Pancreas (tissue), 10 donors: ENCODE results near the gene SPATC1L. TPM values are rescaled to one million over a fixed set of nuclear protein-coding genes. Genes with fewer than 3 reads are reported as not detected.
A peak's percentile ranks its signal among the peaks of the same experiment; 100 is the strongest.

Experiments used
- ATAC-seq, 4 donors: fragments of 200-7000 bp; cut with Tn5 transposase; one replicate each; pipeline versions ENCODE4 v1.8.0 to v1.9.1; 2020; ENCODE audit warnings: mild to moderate bottlenecking in 4 of 4, moderate library complexity in 4 of 4
- DNase-seq, 6 donors: peaks; one replicate each; pipeline ENCODE4 v3.0.0-alpha.2; 2020
- FAIRE-seq: peaks from 2 replicates; lab custom pipeline; 2012; peaks lifted over from hg19 to GRCh38; lab: Jason Lieb, UNC
- H3K27ac ChIP-seq, 4 donors: fragments of 200-600 bp; sonication (generic); 1 replicate in 3 of 4; 2 replicates in 1 of 4; pipeline versions ENCODE4 v1.5.0 to v1.8.0; 2020
- H3K27me3 ChIP-seq, 4 donors: fragments of 200-600 bp; one replicate each; pipeline ENCODE4 v1.8.0; 2021
- H3K36me3 ChIP-seq, 3 donors: fragments of 200-600 bp; sonication (generic) in 1 of 3; one replicate each; pipeline versions ENCODE4 v1.5.0 to v1.8.0; 2020 to 2021
- H3K4me1 ChIP-seq, 3 donors: fragments of 200-600 bp; one replicate each; pipeline ENCODE4 v1.8.0; 2021
- H3K4me3 ChIP-seq, 4 donors: fragments of 200-600 bp; sonication (generic) in 2 of 4; one replicate each; pipeline versions ENCODE4 v1.5.0 to v1.8.0; 2020 to 2021
- H3K9me3 ChIP-seq, 4 donors: fragments of 200-600 bp; one replicate each; pipeline ENCODE4 v1.8.0; 2021
- WGBS, 2 donors: extraction: QIAGEN DNeasy Blood & Tissue Kit; methylation state at CpG; one replicate each; pipeline ENCODE4 v1.1.7; 2013; 5-methylcytosine and 5-hydroxymethylcytosine counted together
- intact Hi-C, 3 donors: fragments of 100-400 bp; cut with DNase I; formaldehyde crosslinking; loops; one replicate each; pipeline versions ENCODE4 v1.11.1 to v1.14.2; 2022
- polyA plus RNA-seq, 2 donors: library from polyadenylated mRNA; stranded (reverse); fragments of 200-250 nt; gene quantifications; one replicate each; pipeline ENCODE4 v1.2.3, GENCODE V29; 2013
- total RNA-seq, 6 donors: library from RNA; stranded (reverse); fragmentation: NEBNext Ultra II Directional in 4 of 6; extraction: Animal tissue kit (Norgen Biotek cat#: 25700) in 4 of 6; gene quantifications; one replicate each; pipeline versions ENCODE4 v1.2.1 to v1.2.4, GENCODE V29; 2021 to 2023
- TF ChIP-seq, protein P1 (sequence below), 4 donors: fragments of 200-600 bp; sonication (generic) in 3 of 4; IDR thresholded peaks; one replicate each; pipeline versions ENCODE4 v1.5.0 to v1.8.0; 2021; ENCODE audit warnings: antibody characterized with exemption in 4 of 4
- donor health status: healthy with polysubstance abuse.
- donor health status: DM: no; HTN: no; CAD: no; lungs with moderate emphysema.
- donor health status: DM: no; HTN: no; CAD: no.
- donor health status: control.
- donor health status: control.
- donor health status: Bipolar disorder and iron deficiency.
- donor health status: DM: yes; HTN: yes; CAD: no.
- donor health status: DM: no; HTN: no; CAD: no.
- donor health status: DM: no; HTN: no; CAD: no.
- donor health status: DM: yes; HTN: yes; CAD: no.

SPATC1L gene
- total and polyA plus RNA-seq, 8 donors = 3.1 to 26.9 (median 6.5) TPM

GRCh38 chr21:46153247-46154154, 30.8 kb downstream of the SPATC1L start:
- Histone ChIP-seq H3K36me3 (no peaks in the 10 kb centered on the region), H3K4me1 (peaks cover 0 to 4% (median 0%) of the 10 kb centered on the region in 3 donors), H3K27me3 (no peaks in the 10 kb centered on the region), H3K4me3 (peak overlapping the region in 2 of 4 donors; percentile 27 to 35), H3K27ac (peak overlapping the region in 1 of 4 donors; percentile 2), H3K9me3 (no peaks in the 10 kb centered on the region)
- 25 to 27% methylated on average over 31 to 33 of the region's 33 CpGs for WGBS, 2 donors
- intact Hi-C loops = no loop called here
- FAIRE-seq (no peak), ATAC-seq (peak; percentile 81 to 95 (median 88)), DNase-seq (peak; percentile 17 to 89 (median 66))
- TF ChIP-seq, protein P1, sequence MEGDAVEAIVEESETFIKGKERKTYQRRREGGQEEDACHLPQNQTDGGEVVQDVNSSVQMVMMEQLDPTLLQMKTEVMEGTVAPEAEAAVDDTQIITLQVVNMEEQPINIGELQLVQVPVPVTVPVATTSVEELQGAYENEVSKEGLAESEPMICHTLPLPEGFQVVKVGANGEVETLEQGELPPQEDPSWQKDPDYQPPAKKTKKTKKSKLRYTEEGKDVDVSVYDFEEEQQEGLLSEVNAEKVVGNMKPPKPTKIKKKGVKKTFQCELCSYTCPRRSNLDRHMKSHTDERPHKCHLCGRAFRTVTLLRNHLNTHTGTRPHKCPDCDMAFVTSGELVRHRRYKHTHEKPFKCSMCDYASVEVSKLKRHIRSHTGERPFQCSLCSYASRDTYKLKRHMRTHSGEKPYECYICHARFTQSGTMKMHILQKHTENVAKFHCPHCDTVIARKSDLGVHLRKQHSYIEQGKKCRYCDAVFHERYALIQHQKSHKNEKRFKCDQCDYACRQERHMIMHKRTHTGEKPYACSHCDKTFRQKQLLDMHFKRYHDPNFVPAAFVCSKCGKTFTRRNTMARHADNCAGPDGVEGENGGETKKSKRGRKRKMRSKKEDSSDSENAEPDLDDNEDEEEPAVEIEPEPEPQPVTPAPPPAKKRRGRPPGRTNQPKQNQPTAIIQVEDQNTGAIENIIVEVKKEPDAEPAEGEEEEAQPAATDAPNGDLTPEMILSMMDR (IDR thresholded peaks at IDR 0.05) = peak in 3 of 4 donors; percentile 50 to 63 (median 56)

GRCh38 chr21:46152927-46153246, 31.4 kb downstream of the SPATC1L start:
- Histone ChIP-seq H3K9me3 (no peaks in the 10 kb centered on the region), H3K27ac (no peak overlapping the region), H3K36me3 (no peaks in the 10 kb centered on the region), H3K27me3 (no peaks in the 10 kb centered on the region), H3K4me1 (peaks cover 0 to 4% (median 0%) of the 10 kb centered on the region in 3 donors), H3K4me3 (peak overlapping the region in 2 of 4 donors; percentile 27 to 35)
- ATAC-seq (peak; percentile 33 to 60 (median 44)), FAIRE-seq (no peak), DNase-seq (peak in 4 of 6 donors; percentile 3 to 79 (median 34))
- TF ChIP-seq, protein P1 (IDR thresholded peaks at IDR 0.05) = no peak
- WGBS, 2 donors = 10 to 18% methylated on average over 17 to 18 of the region's 18 CpGs
- intact Hi-C loops = no loop called here

GRCh38 chr21:46151989-46152926, 32.0 kb downstream of the SPATC1L start:
- DNase-seq (peak in 5 of 6 donors; percentile 12 to 41 (median 14)), FAIRE-seq (no peak), ATAC-seq (no peak)
- Histone ChIP-seq H3K27me3 (no peaks in the 10 kb centered on the region), H3K4me1 (peaks cover 0 to 4% (median 0%) of the 10 kb centered on the region in 3 donors), H3K27ac (no peak overlapping the region), H3K36me3 (no peaks in the 10 kb centered on the region), H3K4me3 (peak overlapping the region in 1 of 4 donors; percentile 27), H3K9me3 (no peaks in the 10 kb centered on the region)
- intact Hi-C loops = no loop called here
- 80 to 84% methylated on average over 45 of the region's 45 CpGs for WGBS, 2 donors
- TF ChIP-seq, protein P1 (IDR thresholded peaks at IDR 0.05) = no peak

DNA sequence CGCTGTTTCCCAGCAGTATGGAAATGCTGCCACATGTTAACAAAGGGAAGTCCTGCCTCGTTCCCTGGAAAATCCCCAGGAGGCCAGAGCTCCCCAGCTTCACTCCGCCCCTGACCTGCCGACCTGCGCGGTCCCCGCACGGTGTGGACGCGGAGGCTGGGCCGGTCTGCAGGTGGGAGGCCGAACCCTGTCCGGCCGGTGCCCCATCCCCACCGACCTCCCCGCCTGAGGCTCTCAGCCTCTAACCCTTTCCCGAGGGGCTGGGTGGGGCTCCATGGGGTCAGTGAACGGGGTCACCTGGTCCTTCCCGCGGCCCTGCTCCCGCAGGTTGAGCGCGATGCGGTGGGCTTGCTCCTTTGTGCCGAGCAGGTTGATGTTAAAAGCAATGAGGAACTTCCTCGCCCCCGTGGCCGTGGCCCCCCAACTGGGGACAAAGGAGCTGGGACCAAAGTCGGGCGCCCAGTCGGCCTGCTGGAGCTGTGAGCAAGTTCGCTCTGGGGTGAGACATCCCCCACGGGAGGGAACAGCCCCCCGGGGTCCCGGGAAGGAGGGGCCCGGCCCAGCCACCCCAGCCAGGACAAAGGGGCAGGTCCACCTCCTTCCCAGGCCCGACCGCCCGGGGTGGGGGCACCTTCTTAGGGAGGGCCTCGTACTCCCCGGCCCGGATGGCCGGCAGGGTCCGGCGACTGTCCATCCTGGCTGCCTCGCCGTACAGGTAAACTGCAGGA, 32.8 kb downstream of the SPATC1L start:
- H3K4me3 ChIP-seq = no peak overlapping the region
- DNase-seq (peak in 5 of 6 donors; percentile 2 to 74 (median 30)), FAIRE-seq (no peak), ATAC-seq (no peak)
- no peaks in the 10 kb centered on the region for H3K27me3 ChIP-seq
- H3K27ac ChIP-seq = no peak overlapping the region
- H3K9me3 ChIP-seq = no peaks in the 10 kb centered on the region
- intact Hi-C loops = no loop called here
- WGBS, 2 donors = 72 to 78% methylated on average over 44 to 47 of the region's 47 CpGs
- no peaks in the 10 kb centered on the region for H3K36me3 ChIP-seq
- TF ChIP-seq, protein P1 (IDR thresholded peaks at IDR 0.05) = no peak
- H3K4me1 ChIP-seq = peaks cover 0 to 4% (median 0%) of the 10 kb centered on the region in 3 donors
